GM12892 (cell line): ENCODE results near the gene MYO3B.

ENCODE experiments used
- POLR2AphosphoS5 ChIP-seq: IDR thresholded peaks from 2 replicates; pipeline ENCODE4 v1.6.1; 2011; ENCODE audit warnings: low read depth, low read length, control low read depth
- TAF1 ChIP-seq: IDR thresholded peaks from 2 replicates; pipeline ENCODE4 v1.6.1; 2011; ENCODE audit warnings: low read depth, mild to moderate bottlenecking, control low read depth, low read length, borderline replicate concordance

- TF ChIP-seq POLR2AphosphoS5 (no peak), TAF1 (no peak)
These were observed 110.9 kb downstream of the MYO3B start for GRCh38 chr2:170288859-170289258.
